Measurements from ENCODE around the gene ZC3H8.
A peak's percentile ranks its signal among the peaks of the same experiment; 100 is the strongest.
"Not testable (repeated sequence)": the region's sequence is repeated elsewhere in the genome, so short reads cannot be mapped to it uniquely, and the experiment has no call there.

The ZC3H8 gene

GRCh38 chr2:112254466-112255240 is at the start of gene ZC3H8:
ZC3H8 (minus strand) TSS chr2:112255042; CDS start chr2:112254981, 61 bp downstream.
- DNase-seq (ENCODE audit: low spot score): peak; percentile 100

GRCh38 chr2:112304298-112304941 is 49.6 kb upstream of the ZC3H8 start:
- no peak for DNase-seq (ENCODE audit: low spot score)

GRCh38 chr2:112301973-112302372 is 47.1 kb upstream of the ZC3H8 start:
- DNase-seq (ENCODE audit: low spot score): no peak

DNA sequence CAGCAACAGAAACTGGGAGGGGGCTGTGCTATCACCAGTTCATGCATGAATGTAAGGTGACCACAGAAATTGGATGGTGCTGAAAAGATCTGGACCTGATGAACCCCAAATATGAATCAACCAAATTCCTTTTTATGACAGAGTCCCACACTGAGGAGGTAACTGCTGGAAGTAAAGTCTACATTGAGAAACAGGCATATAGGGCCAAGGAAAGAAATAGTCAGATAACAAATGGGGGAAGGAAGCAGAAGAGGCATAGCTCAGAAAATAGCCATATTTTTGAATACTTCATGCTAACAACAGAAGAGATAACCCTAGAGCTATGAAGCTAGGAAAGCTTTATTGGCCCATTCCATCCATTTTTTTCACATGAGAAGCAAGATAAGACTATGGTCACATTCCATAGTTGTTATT is 46.3 kb upstream of the ZC3H8 start:
- peak; percentile 46 for DNase-seq (ENCODE audit: low spot score)

GRCh38 chr2:112296407-112296806 is 41.6 kb upstream of the ZC3H8 start:
- DNase-seq (ENCODE audit: low spot score): no peak

- peak; percentile 11 for DNase-seq (ENCODE audit: low spot score)
These were observed 40.7 kb upstream of the ZC3H8 start for GRCh38 chr2:112295407-112296078.

DNA sequence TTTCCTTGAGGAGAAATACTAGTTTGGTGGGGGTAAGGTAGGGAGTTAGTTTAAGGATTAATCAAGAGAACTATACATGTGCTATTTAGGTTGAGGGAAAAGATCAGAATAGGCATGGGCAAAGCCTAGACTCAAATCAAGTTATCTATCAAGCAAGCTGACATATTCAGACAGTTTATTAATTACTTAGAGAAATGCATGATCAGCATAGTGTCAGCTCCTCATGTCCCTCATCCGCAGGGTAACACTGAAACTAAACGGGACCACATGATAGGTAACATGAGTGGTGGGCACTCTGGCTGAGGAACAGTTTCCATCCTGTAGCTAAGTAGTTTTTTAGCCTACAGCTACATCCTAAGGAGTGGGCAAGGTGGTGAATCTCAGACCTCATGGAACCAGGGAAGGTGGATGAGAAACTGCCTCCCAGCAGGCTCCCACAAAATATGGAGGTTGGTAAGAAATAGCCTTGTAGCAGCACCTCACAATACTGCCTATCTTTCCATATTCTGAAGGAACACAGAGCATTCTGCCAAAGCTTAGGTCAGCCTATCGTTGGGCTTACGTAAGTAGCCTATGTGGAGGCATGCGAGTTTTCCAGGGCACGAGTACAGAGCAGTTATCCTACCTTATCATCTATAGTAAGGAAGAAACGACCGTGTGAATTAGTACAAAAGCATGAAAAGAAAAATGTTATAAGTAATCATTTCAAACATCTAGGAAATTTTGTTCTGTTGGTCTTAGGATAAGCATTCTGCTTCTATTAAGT is 39.0 kb upstream of the ZC3H8 start:
- no peak for DNase-seq (ENCODE audit: low spot score)

DNA sequence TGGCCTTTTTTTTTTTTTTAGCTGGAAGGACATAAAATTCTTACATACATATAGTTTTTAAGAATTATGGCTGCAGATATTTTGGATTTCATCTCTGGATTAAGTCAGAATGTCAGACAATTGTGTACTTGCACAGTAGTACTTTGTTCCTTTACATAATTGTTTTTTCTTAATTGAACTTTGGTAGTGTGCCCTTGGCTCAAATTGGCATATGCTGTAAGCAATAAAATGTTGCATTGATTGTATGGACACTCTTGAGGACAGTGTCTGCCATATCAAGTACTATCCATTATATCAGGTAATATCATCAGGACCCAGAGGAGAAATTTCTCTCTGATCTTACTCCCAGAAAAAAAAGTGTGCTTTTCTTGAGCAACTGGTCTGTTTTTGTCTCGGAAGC is 35.8 kb upstream of the ZC3H8 start:
- no peak for DNase-seq (ENCODE audit: low spot score)

DNA sequence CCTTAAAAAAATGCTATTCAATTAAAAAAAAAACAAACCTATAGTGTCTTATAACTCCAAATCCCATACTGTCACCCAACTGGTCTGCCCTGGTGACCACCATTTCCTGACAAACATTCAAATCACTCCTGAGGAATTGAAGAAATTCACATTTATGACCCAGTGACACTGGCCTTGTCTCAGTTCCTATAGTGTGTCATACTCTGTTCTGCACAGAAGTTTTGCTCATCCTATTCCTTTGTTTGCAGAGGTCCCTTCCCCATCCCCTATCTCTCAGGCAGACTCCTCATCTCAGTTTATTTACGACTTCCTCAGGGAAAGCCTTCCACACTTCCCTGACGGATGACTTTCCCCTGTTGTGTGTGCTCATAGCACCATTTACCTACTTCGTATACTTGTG is 35.2 kb upstream of the ZC3H8 start:
- no peak for DNase-seq (ENCODE audit: low spot score)

DNA sequence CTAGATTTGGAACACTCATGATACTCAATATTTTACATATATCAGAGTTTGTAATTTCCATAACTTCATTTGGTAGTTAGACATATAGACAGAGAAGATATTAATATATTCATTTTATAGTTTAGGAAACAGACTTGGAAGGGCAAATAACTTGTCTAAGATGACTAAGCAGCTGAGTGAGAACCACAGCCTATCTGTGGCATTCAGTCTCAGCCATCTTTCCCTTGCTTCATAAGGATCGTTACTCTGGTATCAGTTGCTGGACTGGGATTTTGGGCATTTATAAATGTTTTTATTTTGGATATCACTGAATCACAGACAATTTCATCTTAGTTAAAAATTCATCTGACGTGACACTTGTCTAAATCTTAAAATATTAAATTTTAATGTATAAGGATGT is 28.7 kb upstream of the ZC3H8 start:
- DNase-seq (ENCODE audit: low spot score): not testable (repeated sequence)

DNA sequence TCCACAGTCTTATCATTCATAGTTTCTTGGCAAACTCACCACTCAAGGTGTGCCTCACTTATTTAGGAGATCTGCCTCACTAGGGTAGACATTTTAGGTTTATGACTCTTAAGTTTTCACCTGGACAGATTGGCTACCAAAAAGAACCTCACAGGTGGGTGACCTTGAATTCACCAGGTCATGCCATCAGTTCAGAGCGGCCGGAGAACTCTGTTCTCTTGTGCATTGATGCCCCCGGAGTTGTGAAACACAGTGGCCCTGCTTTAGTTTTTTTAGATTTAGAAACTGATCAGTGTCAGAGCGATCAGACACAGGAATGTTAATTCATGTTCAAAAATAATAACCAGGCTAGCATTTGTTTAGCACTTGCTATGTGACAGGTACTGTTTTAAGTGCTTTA is 27.2 kb upstream of the ZC3H8 start:
- not testable (repeated sequence) for DNase-seq (ENCODE audit: low spot score)

DNA sequence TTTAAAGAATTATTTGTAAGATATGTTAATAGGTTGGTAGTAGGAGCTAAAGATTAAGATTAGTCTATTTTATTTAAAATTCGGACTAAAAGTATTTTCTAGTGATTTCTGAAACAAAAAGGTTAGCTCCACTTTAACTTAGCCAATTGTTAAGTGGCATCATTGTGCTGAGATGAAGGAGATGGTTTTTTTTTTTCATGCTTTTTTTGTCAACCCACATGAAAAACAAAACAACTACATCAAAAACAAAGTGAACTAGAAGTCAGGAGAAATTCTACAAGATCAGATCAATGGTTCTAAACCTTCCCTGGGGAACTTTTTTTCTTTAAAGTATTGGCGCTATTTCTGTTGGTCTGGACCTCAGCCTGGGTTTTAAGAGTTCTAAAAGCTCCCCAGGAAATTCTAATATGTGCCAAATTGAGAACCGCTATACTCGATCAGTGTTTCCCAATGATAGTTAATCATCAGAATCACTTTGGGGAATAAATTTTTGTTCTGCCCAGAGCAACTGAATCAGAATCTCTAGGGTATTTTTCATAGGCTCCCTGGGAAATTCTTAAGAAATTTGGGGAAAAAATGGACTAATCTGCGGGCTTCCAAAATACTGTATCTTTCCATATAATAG is 22.9 kb upstream of the ZC3H8 start:
- DNase-seq (ENCODE audit: low spot score): peak; percentile 16

- DNase-seq (ENCODE audit: low spot score): no peak
These were observed 22.1 kb upstream of the ZC3H8 start for GRCh38 chr2:112276954-112277353.

DNA sequence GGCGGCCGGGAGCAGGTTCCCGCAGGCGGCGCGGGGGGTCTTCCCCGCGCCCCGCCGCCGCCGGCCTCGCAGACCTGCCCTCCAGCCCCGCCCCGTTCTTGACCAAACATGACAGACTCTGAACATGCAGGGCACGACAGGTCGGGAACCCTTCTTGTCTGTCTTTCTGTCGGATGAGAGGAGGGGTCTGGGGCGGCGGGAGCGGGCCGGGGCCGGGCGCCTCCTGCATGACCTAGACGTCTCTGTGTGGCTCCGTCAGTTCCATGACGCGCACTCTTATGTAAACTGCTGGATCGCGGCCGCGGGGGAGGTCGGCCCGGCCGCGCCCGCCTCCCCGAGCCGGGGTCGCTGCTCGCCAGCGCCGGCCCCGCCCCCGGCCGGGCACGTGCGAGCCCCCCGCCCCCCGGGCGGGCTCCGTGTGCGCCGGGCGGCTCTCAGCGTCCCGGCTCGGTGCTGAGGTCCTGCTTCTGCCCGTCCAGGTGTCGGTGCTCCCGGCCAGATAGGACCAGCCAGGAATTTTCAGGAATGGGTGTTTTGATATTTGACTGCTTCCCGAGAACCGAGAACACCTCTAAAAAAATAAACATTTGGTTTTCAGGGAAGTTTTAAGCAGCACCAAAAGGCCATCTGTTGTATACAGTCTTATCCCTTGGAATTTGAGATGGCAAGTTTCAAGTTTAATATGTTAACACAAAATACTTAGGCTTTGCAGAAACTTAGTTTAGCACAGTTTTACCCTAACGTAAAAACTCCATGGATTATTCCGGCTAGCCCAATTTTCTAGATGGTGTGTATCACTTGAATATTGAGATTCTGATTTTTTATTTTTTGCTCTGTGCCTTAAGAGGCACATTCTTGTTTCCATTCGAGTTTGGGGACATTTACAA is 21.3 kb upstream of the ZC3H8 start:
- DNase-seq (ENCODE audit: low spot score): peak; percentile 92

DNA sequence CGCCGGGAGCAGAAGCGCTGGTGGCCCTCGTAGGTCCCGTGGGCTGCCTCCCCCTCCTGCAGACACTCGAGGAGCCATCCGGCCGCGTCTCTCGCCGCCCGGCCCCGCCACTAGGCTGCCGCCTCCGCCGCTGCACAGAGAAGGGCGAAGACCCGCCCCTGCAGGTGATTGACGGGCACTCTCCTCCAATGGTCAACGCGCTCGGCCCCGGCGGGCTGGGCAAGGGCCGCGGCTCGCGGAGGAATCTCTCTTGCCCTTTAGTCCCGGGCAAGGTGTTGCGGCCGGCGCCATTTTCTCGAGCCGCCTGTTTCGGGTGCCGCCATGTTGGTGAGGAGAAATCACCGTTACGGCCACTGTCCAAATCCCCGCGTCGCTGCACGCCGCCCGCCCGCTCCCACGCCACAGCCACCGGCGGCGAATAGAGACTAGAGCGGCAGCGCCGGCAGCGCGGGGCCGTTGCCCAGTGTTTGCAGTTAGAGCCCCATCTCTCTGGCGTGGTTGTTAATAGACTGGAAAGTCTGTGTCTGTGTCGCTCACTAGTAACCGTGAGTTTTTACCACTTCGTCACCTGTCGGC is 20.6 kb upstream of the ZC3H8 start, which contains the start of gene ZC3H6:
Gene ZC3H6 (plus strand): TSS at position 287 of the 576 bp plus-strand sequence. CDS start 398 bp downstream, outside the sequence.
- DNase-seq (ENCODE audit: low spot score): peak; percentile 99

DNA sequence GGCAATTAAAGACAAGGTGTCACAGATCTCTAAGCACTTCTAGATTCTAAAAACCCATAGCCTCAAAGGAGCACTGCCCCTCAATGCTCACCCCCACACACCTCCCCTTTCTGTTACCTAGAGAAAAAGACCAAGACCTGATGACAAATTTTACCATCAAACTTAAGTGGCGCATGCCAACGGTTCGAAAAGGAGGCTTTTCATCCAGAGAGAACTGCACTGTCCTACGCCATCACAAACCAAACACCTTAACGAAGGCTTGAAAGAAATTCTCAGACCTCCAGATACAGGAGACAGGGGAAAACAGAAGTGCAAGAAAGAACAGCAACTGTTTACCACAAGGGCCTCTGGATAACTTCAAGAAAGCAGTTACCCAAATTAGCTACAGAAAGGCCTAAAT is 18.5 kb upstream of the ZC3H8 start:
- DNase-seq (ENCODE audit: low spot score): no peak

- no peak for DNase-seq (ENCODE audit: low spot score)
These were observed 17.8 kb upstream of the ZC3H8 start for GRCh38 chr2:112272669-112273068.

DNA sequence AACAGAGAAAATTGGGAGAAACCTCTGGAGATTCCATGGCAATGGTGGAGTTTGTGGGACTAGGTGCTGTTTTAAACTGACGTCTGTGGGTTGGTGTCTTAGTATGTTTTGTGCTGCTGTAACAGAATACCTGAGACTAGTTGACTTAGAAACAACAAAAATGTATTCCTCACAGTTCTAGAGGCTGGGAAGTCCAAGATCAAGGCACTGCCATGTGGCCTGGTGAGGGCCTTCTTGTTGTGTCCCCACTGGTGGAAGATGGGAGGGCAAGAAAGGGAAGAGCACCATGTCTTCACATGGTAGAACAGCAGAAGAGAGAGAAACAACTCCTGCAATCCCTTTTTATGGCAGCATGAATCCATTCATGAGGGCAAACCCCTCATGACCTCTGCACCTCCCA is 13.7 kb upstream of the ZC3H8 start:
- no peak for DNase-seq (ENCODE audit: low spot score)

- no peak for DNase-seq (ENCODE audit: low spot score)
These were observed 8.0 kb upstream of the ZC3H8 start for GRCh38 chr2:112262876-112263275.

DNA sequence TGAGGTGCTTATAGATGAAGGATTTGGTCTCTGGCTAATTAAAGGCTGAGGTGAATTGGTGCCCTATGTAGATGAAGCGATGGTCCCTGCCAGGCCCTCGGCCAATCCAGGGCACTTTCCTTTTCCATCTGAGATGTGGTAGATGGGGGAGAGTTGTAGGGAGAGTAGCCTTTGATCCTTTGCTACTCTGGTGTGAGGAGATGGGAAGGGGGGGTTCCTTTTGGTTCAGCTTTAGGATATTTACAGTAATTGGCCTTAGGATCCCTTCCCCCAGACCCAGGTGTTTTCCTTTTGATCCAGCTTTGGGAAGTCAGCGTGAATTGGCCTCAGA is 5.4 kb upstream of the ZC3H8 start:
- no peak for DNase-seq (ENCODE audit: low spot score)
